ENCODE measurements around the gene TF.
"Not testable (repeated sequence)": the region's sequence is repeated elsewhere in the genome, so short reads cannot be mapped to it uniquely, and the experiment has no call there.

Gene TF

GRCh38 chr3:133712017-133712416 is 34.2 kb upstream of the TF start:
- no peaks in the 10 kb centered on the region for H3K36me3 ChIP-seq (ENCODE audit: control insufficient read depth, insufficient read depth, low read length)
- 89 to 92% methylated on average over 4 to 5 of the region's 5 CpGs for WGBS, 2 experiments (ENCODE audit: insufficient coverage in 2 of 2)
- no peaks in the 10 kb centered on the region for H3K4me1 ChIP-seq (ENCODE audit: control insufficient read depth, insufficient read depth, low read length, poor library complexity, severe bottlenecking)
- H3K27ac ChIP-seq (ENCODE audit: low read depth, low read length, severe bottlenecking), result no peak overlapping the region
- H3K9me3 ChIP-seq (ENCODE audit: control insufficient read depth, low read length), result no peaks in the 10 kb centered on the region
- no peak overlapping the region for H3K4me3 ChIP-seq (ENCODE audit: extremely low read depth, insufficient read depth, low read length, poor library complexity, severe bottlenecking)

GRCh38 chr3:133713347-133713746 is 32.8 kb upstream of the TF start:
- Histone ChIP-seq H3K4me1 (ENCODE audit: control insufficient read depth, insufficient read depth, low read length, poor library complexity, severe bottlenecking) (no peaks in the 10 kb centered on the region), H3K27ac (ENCODE audit: low read depth, low read length, severe bottlenecking) (no peak overlapping the region), H3K36me3 (ENCODE audit: control insufficient read depth, insufficient read depth, low read length) (no peaks in the 10 kb centered on the region), H3K9me3 (ENCODE audit: control insufficient read depth, low read length) (no peaks in the 10 kb centered on the region), H3K4me3 (ENCODE audit: extremely low read depth, insufficient read depth, low read length, poor library complexity, severe bottlenecking) (no peak overlapping the region)
- 80 to 100% methylated on average over 1 to 2 of the region's 5 CpGs for WGBS, 2 experiments (ENCODE audit: insufficient coverage in 2 of 2)

GRCh38 chr3:133717424-133717823 is 28.8 kb upstream of the TF start:
- Histone ChIP-seq H3K36me3 (ENCODE audit: control insufficient read depth, insufficient read depth, low read length) (no peaks in the 10 kb centered on the region), H3K9me3 (ENCODE audit: control insufficient read depth, low read length) (no peaks in the 10 kb centered on the region), H3K27ac (ENCODE audit: low read depth, low read length, severe bottlenecking) (no peak overlapping the region), H3K4me1 (ENCODE audit: control insufficient read depth, insufficient read depth, low read length, poor library complexity, severe bottlenecking) (no peaks in the 10 kb centered on the region), H3K4me3 (ENCODE audit: extremely low read depth, insufficient read depth, low read length, poor library complexity, severe bottlenecking) (no peak overlapping the region)
- 72 to 91% methylated on average over 2 of the region's 3 CpGs for WGBS, 2 experiments (ENCODE audit: insufficient coverage in 2 of 2)

- Histone ChIP-seq H3K4me3 (ENCODE audit: extremely low read depth, insufficient read depth, low read length, poor library complexity, severe bottlenecking) (no peak overlapping the region), H3K27ac (ENCODE audit: low read depth, low read length, severe bottlenecking) (no peak overlapping the region), H3K4me1 (ENCODE audit: control insufficient read depth, insufficient read depth, low read length, poor library complexity, severe bottlenecking) (no peaks in the 10 kb centered on the region), H3K9me3 (ENCODE audit: control insufficient read depth, low read length) (peaks cover 7% of the 10 kb centered on the region), H3K36me3 (ENCODE audit: control insufficient read depth, insufficient read depth, low read length) (no peaks in the 10 kb centered on the region)
Measured at GRCh38 chr3:133722935-133723334, 23.3 kb upstream of the TF start.

- Histone ChIP-seq H3K4me3 (ENCODE audit: extremely low read depth, insufficient read depth, low read length, poor library complexity, severe bottlenecking) (no peak overlapping the region), H3K36me3 (ENCODE audit: control insufficient read depth, insufficient read depth, low read length) (no peaks in the 10 kb centered on the region), H3K27ac (ENCODE audit: low read depth, low read length, severe bottlenecking) (no peak overlapping the region), H3K4me1 (ENCODE audit: control insufficient read depth, insufficient read depth, low read length, poor library complexity, severe bottlenecking) (no peaks in the 10 kb centered on the region), H3K9me3 (ENCODE audit: control insufficient read depth, low read length) (peaks cover 19% of the 10 kb centered on the region)
Measured at GRCh38 chr3:133730993-133731392, 15.2 kb upstream of the TF start.

- not testable (repeated sequence) for H3K4me3 ChIP-seq (ENCODE audit: extremely low read depth, insufficient read depth, low read length, poor library complexity, severe bottlenecking); H3K4me1 ChIP-seq (ENCODE audit: control insufficient read depth, insufficient read depth, low read length, poor library complexity, severe bottlenecking); H3K27ac ChIP-seq (ENCODE audit: low read depth, low read length, severe bottlenecking); H3K36me3 ChIP-seq (ENCODE audit: control insufficient read depth, insufficient read depth, low read length)
- 81 to 90% methylated on average over 2 to 3 of the region's 6 CpGs for WGBS, 2 experiments (ENCODE audit: insufficient coverage in 2 of 2)
- H3K9me3 ChIP-seq (ENCODE audit: control insufficient read depth, low read length), result peaks cover 19% of the 10 kb centered on the region
Measured at GRCh38 chr3:133732231-133732630, 14.0 kb upstream of the TF start.

GRCh38 chr3:133733226-133733625 is 13.0 kb upstream of the TF start:
- Histone ChIP-seq H3K4me1 (ENCODE audit: control insufficient read depth, insufficient read depth, low read length, poor library complexity, severe bottlenecking) (no peaks in the 10 kb centered on the region), H3K4me3 (ENCODE audit: extremely low read depth, insufficient read depth, low read length, poor library complexity, severe bottlenecking) (no peak overlapping the region), H3K27ac (ENCODE audit: low read depth, low read length, severe bottlenecking) (no peak overlapping the region), H3K36me3 (ENCODE audit: control insufficient read depth, insufficient read depth, low read length) (no peaks in the 10 kb centered on the region), H3K9me3 (ENCODE audit: control insufficient read depth, low read length) (peaks cover 19% of the 10 kb centered on the region)
- WGBS, 2 experiments (ENCODE audit: insufficient coverage in 2 of 2), result 70 to 93% methylated on average over 2 to 3 of the region's 4 CpGs

- Histone ChIP-seq H3K4me3 (ENCODE audit: extremely low read depth, insufficient read depth, low read length, poor library complexity, severe bottlenecking) (no peak overlapping the region), H3K36me3 (ENCODE audit: control insufficient read depth, insufficient read depth, low read length) (no peaks in the 10 kb centered on the region), H3K9me3 (ENCODE audit: control insufficient read depth, low read length) (peaks cover 19% of the 10 kb centered on the region), H3K4me1 (ENCODE audit: control insufficient read depth, insufficient read depth, low read length, poor library complexity, severe bottlenecking) (no peaks in the 10 kb centered on the region), H3K27ac (ENCODE audit: low read depth, low read length, severe bottlenecking) (no peak overlapping the region)
- no CpG with 5 or more reads among the region's 1 CpG for WGBS, 2 experiments (ENCODE audit: insufficient coverage in 2 of 2)
Measured at GRCh38 chr3:133734305-133734704, 11.9 kb upstream of the TF start.

GRCh38 chr3:133742351-133743091 is 3.7 kb upstream of the TF start:
- no peak overlapping the region for H3K27ac ChIP-seq (ENCODE audit: low read depth, low read length, severe bottlenecking)
- no peaks in the 10 kb centered on the region for H3K9me3 ChIP-seq (ENCODE audit: control insufficient read depth, low read length)
- no peaks in the 10 kb centered on the region for H3K4me1 ChIP-seq (ENCODE audit: control insufficient read depth, insufficient read depth, low read length, poor library complexity, severe bottlenecking)
- H3K4me3 ChIP-seq (ENCODE audit: extremely low read depth, insufficient read depth, low read length, poor library complexity, severe bottlenecking), result no peak overlapping the region
- no peaks in the 10 kb centered on the region for H3K36me3 ChIP-seq (ENCODE audit: control insufficient read depth, insufficient read depth, low read length)
- 84 to 90% methylated on average over 5 to 8 of the region's 9 CpGs for WGBS, 2 experiments (ENCODE audit: insufficient coverage in 2 of 2)

GRCh38 chr3:133744241-133744640 is 2.0 kb upstream of the TF start:
- H3K36me3 ChIP-seq (ENCODE audit: control insufficient read depth, insufficient read depth, low read length), result no peaks in the 10 kb centered on the region
- H3K27ac ChIP-seq (ENCODE audit: low read depth, low read length, severe bottlenecking), result no peak overlapping the region
- no peaks in the 10 kb centered on the region for H3K9me3 ChIP-seq (ENCODE audit: control insufficient read depth, low read length)
- 84 to 95% methylated on average over 3 of the region's 5 CpGs for WGBS, 2 experiments (ENCODE audit: insufficient coverage in 2 of 2)
- H3K4me3 ChIP-seq (ENCODE audit: extremely low read depth, insufficient read depth, low read length, poor library complexity, severe bottlenecking), result no peak overlapping the region
- no peaks in the 10 kb centered on the region for H3K4me1 ChIP-seq (ENCODE audit: control insufficient read depth, insufficient read depth, low read length, poor library complexity, severe bottlenecking)

- WGBS, 2 experiments (ENCODE audit: insufficient coverage in 2 of 2), result 94 to 100% methylated on average over 1 to 2 of the region's 4 CpGs
- Histone ChIP-seq H3K4me1 (ENCODE audit: control insufficient read depth, insufficient read depth, low read length, poor library complexity, severe bottlenecking) (no peaks in the 10 kb centered on the region), H3K9me3 (ENCODE audit: control insufficient read depth, low read length) (no peaks in the 10 kb centered on the region), H3K36me3 (ENCODE audit: control insufficient read depth, insufficient read depth, low read length) (no peaks in the 10 kb centered on the region), H3K4me3 (ENCODE audit: extremely low read depth, insufficient read depth, low read length, poor library complexity, severe bottlenecking) (no peak overlapping the region), H3K27ac (ENCODE audit: low read depth, low read length, severe bottlenecking) (no peak overlapping the region)
Measured at GRCh38 chr3:133745108-133745507, 1.1 kb upstream of the TF start.
